ENCODE data around the gene SND1.

- TF ChIP-seq YBX1 (IDR thresholded peaks at IDR 0.05) (no peak), RCOR1 (conservative IDR thresholded peaks at IDR 0.05; ENCODE audit: low read depth, low read length) (no peak), CTCF (IDR thresholded peaks at IDR 0.05 in 2 of 3, conservative IDR thresholded peaks at IDR 0.05 in 1 of 3; ENCODE audit: control insufficient read depth in 2 of 3, extremely low read depth in 1 of 3, insufficient read depth in 1 of 3, low read depth in 3 of 3, low read length in 3 of 3) (no peak), POLR2AphosphoS2 (IDR thresholded peaks at IDR 0.05; ENCODE audit: low read depth, low read length) (no peak), POLR2A (IDR thresholded peaks at IDR 0.05; ENCODE audit: low read depth, low read length) (no peak)
Observed at GRCh38 chr7:127993317-127993716, 341.3 kb downstream of the SND1 start.

Measured in GM12878 (cell line).